Vagina (tissue), 2 donors: Measurements from ENCODE around the gene NEMP2.

Source experiments
- POLR2AphosphoS5 ChIP-seq, 2 donors: sonication (generic); formaldehyde crosslinking; IDR thresholded peaks; one replicate each; pipeline ENCODE4 v1.9.0; 2017; ENCODE audit warnings: antibody characterized with exemption in 2 of 2, mild to moderate bottlenecking in 2 of 2, low read depth in 1 of 2; ENCODE audit not compliant: insufficient read depth in 1 of 2
- TF ChIP-seq, protein P1 (sequence below), 3 experiments: fragments of 450-650 bp in 2 of 3; fragments of 200-600 bp in 1 of 3; sonication (generic) in 1 of 3; IDR thresholded peaks; one replicate each; pipeline ENCODE4 v1.5.1; 2017 to 2019; ENCODE audit warnings: antibody characterized with exemption in 3 of 3, mild to moderate bottlenecking in 2 of 3, moderate library complexity in 2 of 3

DNA sequence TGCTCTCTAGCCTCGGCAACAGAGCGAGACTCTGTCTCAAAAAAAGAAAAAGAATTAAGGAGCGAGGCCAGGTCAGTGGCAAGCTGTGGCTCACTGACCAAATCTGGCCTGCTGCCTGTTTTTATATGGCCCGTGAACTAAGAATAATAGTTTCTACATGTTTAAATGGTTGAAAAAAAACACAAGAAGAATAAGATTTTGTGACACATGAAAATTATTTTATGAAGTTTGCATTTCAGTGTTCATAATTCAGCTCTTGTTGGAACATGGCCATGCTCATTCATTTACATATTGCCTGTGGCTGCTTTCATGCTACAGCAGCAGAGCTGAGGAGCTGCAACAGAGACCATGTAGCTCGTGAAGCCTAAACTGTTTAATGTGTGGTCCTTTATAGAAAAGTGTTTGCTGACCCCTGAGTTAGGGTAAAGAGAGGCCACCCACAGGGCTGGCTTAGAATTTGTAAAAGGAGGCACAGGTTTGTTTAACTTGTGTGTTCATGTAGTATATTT is 66.9 kb downstream of the NEMP2 start:
- TF ChIP-seq, protein P1, sequence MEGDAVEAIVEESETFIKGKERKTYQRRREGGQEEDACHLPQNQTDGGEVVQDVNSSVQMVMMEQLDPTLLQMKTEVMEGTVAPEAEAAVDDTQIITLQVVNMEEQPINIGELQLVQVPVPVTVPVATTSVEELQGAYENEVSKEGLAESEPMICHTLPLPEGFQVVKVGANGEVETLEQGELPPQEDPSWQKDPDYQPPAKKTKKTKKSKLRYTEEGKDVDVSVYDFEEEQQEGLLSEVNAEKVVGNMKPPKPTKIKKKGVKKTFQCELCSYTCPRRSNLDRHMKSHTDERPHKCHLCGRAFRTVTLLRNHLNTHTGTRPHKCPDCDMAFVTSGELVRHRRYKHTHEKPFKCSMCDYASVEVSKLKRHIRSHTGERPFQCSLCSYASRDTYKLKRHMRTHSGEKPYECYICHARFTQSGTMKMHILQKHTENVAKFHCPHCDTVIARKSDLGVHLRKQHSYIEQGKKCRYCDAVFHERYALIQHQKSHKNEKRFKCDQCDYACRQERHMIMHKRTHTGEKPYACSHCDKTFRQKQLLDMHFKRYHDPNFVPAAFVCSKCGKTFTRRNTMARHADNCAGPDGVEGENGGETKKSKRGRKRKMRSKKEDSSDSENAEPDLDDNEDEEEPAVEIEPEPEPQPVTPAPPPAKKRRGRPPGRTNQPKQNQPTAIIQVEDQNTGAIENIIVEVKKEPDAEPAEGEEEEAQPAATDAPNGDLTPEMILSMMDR (IDR thresholded peaks at IDR 0.05) = no peak
- no peak for TF ChIP-seq POLR2AphosphoS5 (IDR thresholded peaks at IDR 0.05; ENCODE audit: insufficient read depth in 1 of 2, low read depth in 1 of 2)
